HG02938 (cell line): ENCODE measurements around the gene MIGA1.
"Not testable (repeated sequence)": the region's sequence is repeated elsewhere in the genome, so short reads cannot be mapped to it uniquely, and the experiment has no call there.

Source experiments
- ATAC-seq: cut with Tn5 transposase; IDR thresholded peaks from one replicate; pipeline ENCODE4 v1.9.1; 2021; ENCODE audit warnings: mild to moderate bottlenecking, moderate library complexity; ENCODE audit not compliant: unreplicated experiment

MIGA1 gene

DNA sequence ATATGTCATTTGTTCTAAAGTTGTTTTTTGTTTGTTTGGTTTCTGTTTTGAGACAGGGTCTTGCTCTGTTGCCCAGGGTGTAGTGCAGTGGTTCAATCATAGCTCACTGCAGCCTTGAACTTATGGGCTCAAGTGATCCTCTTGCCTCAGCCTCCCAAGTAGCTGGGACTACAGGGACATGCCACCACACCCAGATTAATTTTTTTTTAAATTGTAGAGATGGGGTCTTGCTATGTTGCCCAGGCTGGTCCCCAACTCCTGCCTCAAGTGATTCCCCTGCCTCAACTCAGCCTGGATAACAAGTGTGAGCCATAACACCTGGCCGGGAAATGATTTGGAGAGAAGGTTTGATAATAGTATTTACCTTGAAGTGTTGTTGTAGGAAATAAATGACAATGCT, 127.2 kb downstream of the MIGA1 start:
- ATAC-seq = no peak

- no peak for ATAC-seq
These were observed 130.7 kb downstream of the MIGA1 start for GRCh38 chr1:77910116-77910515.

- not testable (repeated sequence) for ATAC-seq
These were observed 139.5 kb downstream of the MIGA1 start for GRCh38 chr1:77918918-77919317.

GRCh38 chr1:77925518-77925917, 146.1 kb downstream of the MIGA1 start:
- ATAC-seq = no peak

DNA sequence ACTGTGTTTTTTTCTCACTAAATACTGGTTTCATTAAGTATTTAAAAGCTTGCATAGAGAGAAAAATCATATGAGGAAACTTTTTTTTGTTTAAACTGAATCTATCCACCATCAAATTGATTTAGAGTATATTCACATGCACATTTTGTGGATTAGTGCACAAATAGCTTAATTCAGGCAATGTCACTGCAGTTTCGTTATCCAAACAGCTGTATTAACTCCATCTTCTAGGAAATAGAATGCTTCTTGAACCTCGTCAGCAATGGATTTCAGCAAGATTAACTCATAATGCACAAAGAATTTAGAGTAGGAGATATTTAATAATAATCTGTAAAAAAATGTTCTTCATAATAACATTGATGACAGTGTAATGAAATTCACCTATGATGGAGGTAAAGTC, 146.5 kb downstream of the MIGA1 start:
- no peak for ATAC-seq

GRCh38 chr1:77926561-77927357, 147.3 kb downstream of the MIGA1 start:
- no peak for ATAC-seq

GRCh38 chr1:77927414-77927813, 148.0 kb downstream of the MIGA1 start:
- ATAC-seq = no peak
